A673 (cell line): ENCODE results near the gene PPP2R2D. TPM values are rescaled to one million over a fixed set of nuclear protein-coding genes. Genes with fewer than 3 reads are reported as not detected.
"Not testable (repeated sequence)": the region's sequence is repeated elsewhere in the genome, so short reads cannot be mapped to it uniquely, and the experiment has no call there.

Experiments used
- BruUV-seq: library from RNA; stranded (reverse); fragments of 400-500 nt; replicated peaks from 2 replicates; lab custom pipeline; 2021; lab: Mats Ljungman, UMichigan
- CTCF ChIA-PET: fragments of 300-600 bp; sonication (Branson Sonifier 250); formaldehyde crosslinking; loops from one replicate; lab custom pipeline; 2022; ENCODE audit warnings: antibody characterized with exemption; lab: Charles Lee
- POLR2A ChIA-PET: fragments of 300-600 bp; sonication (Branson Sonifier 250); formaldehyde crosslinking; loops from one replicate; lab custom pipeline; 2022; ENCODE audit warnings: antibody characterized with exemption; ENCODE audit not compliant: low non-redundant PET; lab: Charles Lee
- DNase-seq: peaks from one replicate; pipeline ENCODE4 v3.0.0-alpha.2; 2015; ENCODE audit warnings: low spot score
- H3K27ac ChIP-seq: fragments of 200-600 bp; sonication (generic); 2 replicates; pipeline ENCODE4 v1.5.1; 2016; ENCODE audit warnings: mixed run types, low read depth, mild to moderate bottlenecking, mixed read lengths, antibody characterized with exemption, low read length; ENCODE audit not compliant: poor library complexity, severe bottlenecking
- H3K27me3 ChIP-seq: fragments of 200-600 bp; sonication (generic); replicated peaks from 2 replicates; pipeline ENCODE4 v1.6.1; 2017; ENCODE audit warnings: mixed run types, low read depth, mild to moderate bottlenecking, mixed read lengths, antibody characterized with exemption, low read length; ENCODE audit not compliant: insufficient read depth, poor library complexity
- H3K36me3 ChIP-seq: fragments of 200-600 bp; sonication (generic); 2 replicates; pipeline ENCODE4 v1.6.1; 2016; ENCODE audit warnings: mixed run types, mild to moderate bottlenecking, mixed read lengths, antibody characterized with exemption, low read length; ENCODE audit not compliant: insufficient read depth, poor library complexity, severe bottlenecking
- H3K4me1 ChIP-seq: fragments of 200-600 bp; sonication (generic); 2 replicates; pipeline ENCODE4 v1.6.1; 2017; ENCODE audit warnings: mixed run types, mild to moderate bottlenecking, mixed read lengths, antibody characterized with exemption, low read length; ENCODE audit not compliant: insufficient read depth, poor library complexity, severe bottlenecking
- H3K4me3 ChIP-seq: fragments of 200-600 bp; sonication (generic); 2 replicates; pipeline ENCODE4 v1.5.1; 2016; ENCODE audit warnings: low read depth, mixed run types, mild to moderate bottlenecking, mixed read lengths, low read length; ENCODE audit not compliant: poor library complexity, severe bottlenecking
- H3K9me3 ChIP-seq: fragments of 200-600 bp; sonication (generic); 2 replicates; pipeline ENCODE4 v1.6.1; 2016; ENCODE audit warnings: mixed run types, low read depth, mild to moderate bottlenecking, mixed read lengths, antibody characterized with exemption, low read length; ENCODE audit not compliant: poor library complexity, severe bottlenecking
- EZH2 ChIP-seq: fragments of 200-600 bp; sonication (generic); IDR thresholded peaks from 2 replicates; pipeline ENCODE4 v1.6.1; 2017; ENCODE audit warnings: borderline replicate concordance, low read depth, mild to moderate bottlenecking, mixed read lengths, antibody characterized with exemption, low read length; ENCODE audit not compliant: poor library complexity, severe bottlenecking
- intact Hi-C: fragments of 100-400 bp; cut with micrococcal nuclease; formaldehyde crosslinking; loops from one replicate; pipeline ENCODE4 v1.10.0; 2022; ENCODE audit not compliant: unreplicated experiment
- total RNA-seq: library from RNA; stranded (reverse); gene quantifications from 2 replicates; pipeline ENCODE4 v1.2.3, GENCODE V29; 2021
- TF ChIP-seq, protein P1 (sequence below): fragments of 300-800, 200-600 bp; sonication (generic); conservative IDR thresholded peaks from 2 replicates; pipeline ENCODE4 v1.5.1; 2017; ENCODE audit warnings: low read depth, mild to moderate bottlenecking, antibody characterized with exemption, low read length, moderate library complexity, mixed read lengths

PPP2R2D gene
- total RNA-seq, 1 experiment from 2014 or later = 49.1 TPM

DNA sequence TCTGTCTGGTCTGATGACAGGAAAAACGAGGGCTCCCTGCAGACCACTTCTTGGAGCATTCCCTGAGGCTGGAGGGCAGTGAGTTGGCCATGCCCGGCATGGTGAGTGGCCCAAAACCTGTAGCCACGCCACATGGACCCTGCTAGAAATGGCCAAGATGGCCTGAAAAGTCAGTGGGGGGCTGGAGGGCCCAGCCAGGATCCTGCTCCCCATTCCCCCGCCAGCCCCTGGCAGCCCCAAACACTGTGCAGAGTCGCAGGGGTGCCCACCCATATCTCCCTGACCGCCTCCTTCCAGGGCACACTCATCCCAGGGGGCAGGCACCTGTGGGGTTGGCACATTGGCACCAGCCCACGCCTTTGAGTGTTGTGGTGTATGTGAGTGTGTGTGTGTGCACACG lies 18.7 kb upstream of the PPP2R2D start:
- Histone ChIP-seq H3K27ac (no peak overlapping the region), H3K9me3 (no peaks in the 10 kb centered on the region), H3K27me3 (no peaks in the 10 kb centered on the region), H3K4me1 (no peaks in the 10 kb centered on the region), H3K36me3 (no peaks in the 10 kb centered on the region), H3K4me3 (no peak overlapping the region)
- intact Hi-C loops = no loop called here
- POLR2A ChIA-PET = no interaction called here
- no TSS peak for BruUV-seq
- TF ChIP-seq, protein P1, sequence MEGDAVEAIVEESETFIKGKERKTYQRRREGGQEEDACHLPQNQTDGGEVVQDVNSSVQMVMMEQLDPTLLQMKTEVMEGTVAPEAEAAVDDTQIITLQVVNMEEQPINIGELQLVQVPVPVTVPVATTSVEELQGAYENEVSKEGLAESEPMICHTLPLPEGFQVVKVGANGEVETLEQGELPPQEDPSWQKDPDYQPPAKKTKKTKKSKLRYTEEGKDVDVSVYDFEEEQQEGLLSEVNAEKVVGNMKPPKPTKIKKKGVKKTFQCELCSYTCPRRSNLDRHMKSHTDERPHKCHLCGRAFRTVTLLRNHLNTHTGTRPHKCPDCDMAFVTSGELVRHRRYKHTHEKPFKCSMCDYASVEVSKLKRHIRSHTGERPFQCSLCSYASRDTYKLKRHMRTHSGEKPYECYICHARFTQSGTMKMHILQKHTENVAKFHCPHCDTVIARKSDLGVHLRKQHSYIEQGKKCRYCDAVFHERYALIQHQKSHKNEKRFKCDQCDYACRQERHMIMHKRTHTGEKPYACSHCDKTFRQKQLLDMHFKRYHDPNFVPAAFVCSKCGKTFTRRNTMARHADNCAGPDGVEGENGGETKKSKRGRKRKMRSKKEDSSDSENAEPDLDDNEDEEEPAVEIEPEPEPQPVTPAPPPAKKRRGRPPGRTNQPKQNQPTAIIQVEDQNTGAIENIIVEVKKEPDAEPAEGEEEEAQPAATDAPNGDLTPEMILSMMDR = no peak
- TF ChIP-seq EZH2 = no peak
- CTCF ChIA-PET = no interaction called here
- no peak for DNase-seq

DNA sequence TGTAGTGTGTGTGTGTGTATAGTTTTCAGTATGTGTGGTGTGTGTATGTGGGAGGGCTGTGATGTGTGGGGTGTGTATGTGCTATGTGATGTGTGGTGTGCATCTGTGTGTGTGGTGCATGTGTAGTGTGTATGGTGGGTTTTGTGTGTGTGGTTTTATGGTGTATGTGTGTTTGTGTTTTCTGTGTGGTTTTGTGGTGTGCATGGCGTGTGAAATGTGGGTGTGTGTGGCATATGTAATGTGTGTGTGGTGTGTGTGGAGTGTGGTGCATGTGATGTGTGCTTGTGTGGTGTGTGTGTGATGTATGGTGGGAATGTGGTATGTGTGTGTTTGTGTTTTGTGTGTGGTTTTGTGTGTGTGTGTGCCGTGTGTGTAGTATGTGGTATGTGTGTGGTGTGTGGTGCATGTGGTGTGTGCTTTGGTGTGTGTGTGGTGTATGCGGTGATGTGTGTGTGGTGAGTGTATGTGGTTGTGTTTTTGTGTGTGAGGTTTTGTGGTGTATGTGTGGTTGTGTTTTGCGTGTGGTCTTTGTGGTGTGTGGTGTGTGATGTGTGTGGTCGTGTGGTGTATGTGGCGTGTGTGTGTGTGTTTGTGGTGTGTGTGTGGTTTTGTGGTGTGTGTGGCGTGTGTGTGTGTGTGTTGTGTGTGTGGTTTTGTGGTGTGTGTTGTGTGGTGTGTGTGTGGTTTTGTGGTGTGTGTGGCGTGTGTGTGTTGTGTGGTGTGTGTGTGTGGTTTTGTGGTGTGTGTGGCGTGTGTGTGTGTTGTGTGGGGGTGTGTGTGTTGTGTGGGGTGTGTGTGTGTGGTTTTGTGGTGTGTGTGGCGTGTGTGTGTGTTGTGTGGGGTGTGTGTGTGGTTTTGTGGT lies 18.0 kb upstream of the PPP2R2D start:
- POLR2A ChIA-PET = no interaction called here
- no peaks in the 10 kb centered on the region for H3K36me3 ChIP-seq
- H3K4me3 ChIP-seq = no peak overlapping the region
- H3K9me3 ChIP-seq = no peaks in the 10 kb centered on the region
- DNase-seq = no peak
- TF ChIP-seq, protein P1 = no peak
- no peak for TF ChIP-seq EZH2
- H3K27ac ChIP-seq = no peak overlapping the region
- CTCF ChIA-PET = no interaction called here
- BruUV-seq = no TSS peak
- H3K4me1 ChIP-seq = no peaks in the 10 kb centered on the region
- H3K27me3 ChIP-seq = no peaks in the 10 kb centered on the region
- intact Hi-C loops = no loop called here

DNA sequence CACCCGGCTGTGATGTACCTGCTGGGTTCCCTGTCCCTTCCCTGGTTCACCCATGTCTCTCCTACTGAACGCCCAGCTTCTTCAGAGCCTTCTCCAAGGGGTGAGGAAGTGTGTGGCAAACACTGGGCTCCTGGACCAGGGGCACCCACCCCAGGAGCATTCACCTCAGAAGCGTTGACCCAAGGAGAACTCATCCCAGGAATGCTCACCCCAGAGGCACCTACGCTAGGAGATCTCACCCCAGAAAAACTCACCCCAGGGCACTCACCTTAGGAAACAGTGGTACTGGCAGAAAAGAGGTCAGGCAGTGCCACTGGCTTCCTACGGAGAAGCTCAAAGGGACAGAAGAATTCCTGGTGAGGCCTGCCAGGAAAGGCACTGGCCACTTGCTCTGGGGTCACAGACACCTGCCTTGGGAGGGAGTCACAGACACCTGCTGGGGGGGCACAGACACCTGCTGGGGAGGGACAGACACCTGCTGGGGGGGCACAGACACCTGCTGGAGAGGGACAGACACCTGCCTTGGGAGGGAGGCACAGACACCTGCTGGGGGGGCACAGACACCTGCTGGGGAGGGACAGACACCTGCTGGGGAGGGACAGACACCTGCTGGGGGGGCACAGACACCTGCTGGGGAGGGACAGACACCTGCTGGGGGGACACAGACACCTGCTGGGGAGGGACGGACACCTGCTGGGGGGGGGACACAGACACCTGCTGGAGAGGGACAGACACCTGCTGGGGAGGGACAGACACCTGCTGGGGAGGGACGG lies 17.0 kb upstream of the PPP2R2D start:
- POLR2A ChIA-PET = not testable (repeated sequence)

More for the DNA sequence above, 17.0 kb upstream of the PPP2R2D start:
- H3K36me3 ChIP-seq, H3K9me3 ChIP-seq, H3K27me3 ChIP-seq, DNase-seq, BruUV-seq, H3K4me3 ChIP-seq, intact Hi-C loops, H3K27ac ChIP-seq, CTCF ChIA-PET, H3K4me1 ChIP-seq: not testable (repeated sequence)
